ENCODE results near the gene NPM1.

DNA sequence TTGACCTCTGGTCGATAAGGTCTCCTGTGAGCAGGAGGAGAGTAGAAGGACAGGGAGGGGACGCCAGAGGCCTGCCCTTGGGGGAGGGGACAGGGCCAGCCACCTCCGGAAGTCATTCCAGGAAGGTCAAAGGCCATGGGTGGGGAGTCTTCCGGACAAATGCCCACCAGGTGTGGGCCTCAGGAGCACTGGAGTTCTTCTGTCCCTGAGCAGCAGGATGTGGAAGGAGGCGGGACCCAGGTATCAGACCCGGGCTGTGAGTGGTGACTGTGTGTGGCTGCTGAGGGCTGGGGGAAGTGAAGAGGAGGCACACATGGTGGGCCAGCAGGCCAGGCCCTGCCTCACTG lies 45.7 kb downstream of the NPM1 start:
- TF ChIP-seq, protein P1, sequence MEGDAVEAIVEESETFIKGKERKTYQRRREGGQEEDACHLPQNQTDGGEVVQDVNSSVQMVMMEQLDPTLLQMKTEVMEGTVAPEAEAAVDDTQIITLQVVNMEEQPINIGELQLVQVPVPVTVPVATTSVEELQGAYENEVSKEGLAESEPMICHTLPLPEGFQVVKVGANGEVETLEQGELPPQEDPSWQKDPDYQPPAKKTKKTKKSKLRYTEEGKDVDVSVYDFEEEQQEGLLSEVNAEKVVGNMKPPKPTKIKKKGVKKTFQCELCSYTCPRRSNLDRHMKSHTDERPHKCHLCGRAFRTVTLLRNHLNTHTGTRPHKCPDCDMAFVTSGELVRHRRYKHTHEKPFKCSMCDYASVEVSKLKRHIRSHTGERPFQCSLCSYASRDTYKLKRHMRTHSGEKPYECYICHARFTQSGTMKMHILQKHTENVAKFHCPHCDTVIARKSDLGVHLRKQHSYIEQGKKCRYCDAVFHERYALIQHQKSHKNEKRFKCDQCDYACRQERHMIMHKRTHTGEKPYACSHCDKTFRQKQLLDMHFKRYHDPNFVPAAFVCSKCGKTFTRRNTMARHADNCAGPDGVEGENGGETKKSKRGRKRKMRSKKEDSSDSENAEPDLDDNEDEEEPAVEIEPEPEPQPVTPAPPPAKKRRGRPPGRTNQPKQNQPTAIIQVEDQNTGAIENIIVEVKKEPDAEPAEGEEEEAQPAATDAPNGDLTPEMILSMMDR (IDR thresholded peaks at IDR 0.05), result no peak
- no peak for TF ChIP-seq POLR2A (IDR thresholded peaks at IDR 0.05)

Data from lower leg skin (tissue), 3 donors.